Uterus (tissue), 4 donors: ENCODE measurements around the gene MSRB3. TPM values are rescaled to one million over a fixed set of nuclear protein-coding genes. Genes with fewer than 3 reads are reported as not detected.

Experiments used
- DNase-seq, 2 donors: peaks; one replicate each; pipeline ENCODE4 v3.0.0-alpha.2; 2019 to 2020
- H3K27ac ChIP-seq, 2 donors: fragments of 200-600 bp; sonication (generic); 1 replicate in 1 of 2; 2 replicates in 1 of 2; pipeline ENCODE4 v1.5.1; 2016 to 2018
- H3K27me3 ChIP-seq, 2 donors: fragments of 200-600 bp; sonication (generic); one replicate each; pipeline ENCODE4 v1.5.1; 2018 to 2019; ENCODE audit warnings: control low read depth in 1 of 2
- H3K36me3 ChIP-seq, 2 donors: fragments of 200-600 bp; sonication (generic); one replicate each; pipeline ENCODE4 v1.5.1; 2019; ENCODE audit warnings: control low read depth in 1 of 2
- H3K4me1 ChIP-seq, 2 donors: fragments of 200-600 bp; sonication (generic); one replicate each; pipeline ENCODE4 v1.5.1; 2018 to 2019; ENCODE audit warnings: control low read depth in 1 of 2
- H3K4me3 ChIP-seq, 2 donors: fragments of 200-600 bp; sonication (generic); 1 replicate in 1 of 2; 2 replicates in 1 of 2; pipeline ENCODE4 v1.5.1; 2018 to 2019; ENCODE audit warnings: mild to moderate bottlenecking in 1 of 2
- H3K9me3 ChIP-seq, 2 donors: fragments of 200-600 bp; sonication (generic); one replicate each; pipeline ENCODE4 v1.5.1; 2019; ENCODE audit warnings: control low read depth in 1 of 2
- POLR2A ChIP-seq, 2 donors: fragments of 450-650 bp; IDR thresholded peaks; one replicate each; pipeline ENCODE4 v1.6.1; 2016; ENCODE audit warnings: antibody characterized with exemption in 2 of 2, mild to moderate bottlenecking in 1 of 2, moderate library complexity in 1 of 2
- intact Hi-C: fragments of 100-400 bp; cut with DNase I; formaldehyde crosslinking; loops from one replicate; pipeline ENCODE4 v1.15.1; 2023; ENCODE audit warnings: low total_unique reads
- total RNA-seq, 4 donors: library from RNA; depleted of rRNA in 3 of 4; stranded (reverse); fragments of >200 nt in 3 of 4; gene quantifications; one replicate each; pipeline versions ENCODE4 v1.1.0 to v1.2.4, GENCODE V29; 2014 to 2023
- TF ChIP-seq, protein P1 (sequence below), 4 experiments: fragments of 200-600 bp in 2 of 4; fragments of 450-650 bp in 2 of 4; sonication (generic) in 2 of 4; IDR thresholded peaks; one replicate each; pipeline ENCODE4 v1.5.1; 2016 to 2019; ENCODE audit warnings: antibody characterized with exemption in 4 of 4, mild to moderate bottlenecking in 2 of 4, moderate library complexity in 1 of 4
- donor health status: DM: yes; HTN: yes; CAD: no.

The MSRB3 gene
- total RNA-seq, 4 donors from 2014 or later: 53.8 to 126 (median 95.2) TPM

DNA sequence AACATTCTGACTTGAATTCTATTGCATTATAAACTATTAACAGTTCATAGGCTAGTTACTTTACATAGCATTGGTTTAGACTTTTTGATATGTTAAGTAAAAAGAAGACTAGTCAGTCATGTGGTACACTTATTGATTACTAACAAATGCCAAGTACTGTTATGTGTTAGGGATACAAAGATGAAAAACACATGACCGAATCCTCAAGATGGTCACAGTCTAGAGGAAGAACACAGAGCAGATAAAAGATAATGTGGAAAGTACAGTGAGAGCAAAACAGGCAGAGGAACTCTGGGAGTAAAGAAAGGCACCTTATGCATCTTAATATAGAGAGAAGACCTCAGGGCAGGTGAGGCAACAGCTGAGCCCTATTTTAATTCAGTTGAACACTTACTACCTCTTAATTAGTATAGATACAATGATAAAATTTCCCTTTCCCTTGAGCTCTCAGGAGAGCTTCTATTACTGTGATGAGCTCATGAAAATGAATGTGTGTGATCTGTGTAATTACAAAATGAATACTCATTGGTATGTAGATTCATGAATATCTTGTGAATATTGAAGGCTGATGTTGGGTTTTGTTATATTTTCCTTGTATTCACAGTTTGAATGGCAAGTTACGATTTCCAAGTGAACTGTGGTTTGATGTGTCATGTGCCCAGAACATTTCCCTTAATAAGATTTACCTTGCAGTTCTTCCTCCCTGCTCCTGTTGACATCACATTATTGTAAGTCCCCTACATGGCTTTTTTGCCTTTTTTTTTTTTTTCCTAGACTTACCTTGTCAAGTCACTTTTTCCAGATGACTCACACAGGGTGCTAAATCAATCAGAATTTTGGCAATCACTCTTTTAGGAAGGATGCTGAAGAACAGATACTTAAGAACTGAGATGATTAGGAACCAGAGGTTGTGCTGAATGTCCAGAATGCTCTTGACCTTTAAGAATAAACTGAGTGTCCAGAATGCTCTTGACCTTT lies 29.5 kb upstream of the MSRB3 start:
- Histone ChIP-seq H3K4me3 (no peak overlapping the region), H3K27ac (peak overlapping the region in 1 of 2 donors; percentile 13), H3K36me3 (no peaks in the 10 kb centered on the region), H3K4me1 (no peaks in the 10 kb centered on the region), H3K27me3 (no peaks in the 10 kb centered on the region), H3K9me3 (no peaks in the 10 kb centered on the region)
- peak in 1 of 2 donors; percentile 19 for DNase-seq
- TF ChIP-seq, protein P1, sequence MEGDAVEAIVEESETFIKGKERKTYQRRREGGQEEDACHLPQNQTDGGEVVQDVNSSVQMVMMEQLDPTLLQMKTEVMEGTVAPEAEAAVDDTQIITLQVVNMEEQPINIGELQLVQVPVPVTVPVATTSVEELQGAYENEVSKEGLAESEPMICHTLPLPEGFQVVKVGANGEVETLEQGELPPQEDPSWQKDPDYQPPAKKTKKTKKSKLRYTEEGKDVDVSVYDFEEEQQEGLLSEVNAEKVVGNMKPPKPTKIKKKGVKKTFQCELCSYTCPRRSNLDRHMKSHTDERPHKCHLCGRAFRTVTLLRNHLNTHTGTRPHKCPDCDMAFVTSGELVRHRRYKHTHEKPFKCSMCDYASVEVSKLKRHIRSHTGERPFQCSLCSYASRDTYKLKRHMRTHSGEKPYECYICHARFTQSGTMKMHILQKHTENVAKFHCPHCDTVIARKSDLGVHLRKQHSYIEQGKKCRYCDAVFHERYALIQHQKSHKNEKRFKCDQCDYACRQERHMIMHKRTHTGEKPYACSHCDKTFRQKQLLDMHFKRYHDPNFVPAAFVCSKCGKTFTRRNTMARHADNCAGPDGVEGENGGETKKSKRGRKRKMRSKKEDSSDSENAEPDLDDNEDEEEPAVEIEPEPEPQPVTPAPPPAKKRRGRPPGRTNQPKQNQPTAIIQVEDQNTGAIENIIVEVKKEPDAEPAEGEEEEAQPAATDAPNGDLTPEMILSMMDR (IDR thresholded peaks at IDR 0.05): no peak
- TF ChIP-seq POLR2A (IDR thresholded peaks at IDR 0.05): no peak
- intact Hi-C loops: no loop called here

DNA sequence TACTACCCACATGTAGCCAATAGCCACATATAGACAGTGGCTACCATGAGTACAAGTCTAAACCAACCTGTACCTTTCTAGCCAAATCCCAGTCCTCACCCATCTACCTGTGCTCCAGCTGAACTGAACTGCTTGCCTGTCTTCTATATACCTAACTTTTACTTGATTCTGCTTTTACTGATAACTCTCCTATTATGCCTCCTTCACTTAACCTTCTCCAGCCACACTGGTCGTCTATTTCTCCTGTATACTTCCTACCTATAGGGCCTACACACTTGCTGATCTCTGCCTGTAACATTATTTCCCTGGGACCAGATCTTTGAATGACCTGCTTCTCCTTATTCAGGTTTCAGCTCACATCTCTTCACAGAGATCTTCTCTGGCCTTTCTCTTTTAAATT lies 26.0 kb upstream of the MSRB3 start:
- no peak for DNase-seq
- intact Hi-C loops: no loop called here
- no peaks in the 10 kb centered on the region for H3K9me3 ChIP-seq
- TF ChIP-seq POLR2A (IDR thresholded peaks at IDR 0.05): no peak
- TF ChIP-seq, protein P1 (IDR thresholded peaks at IDR 0.05): no peak
- H3K36me3 ChIP-seq: no peaks in the 10 kb centered on the region
- H3K4me1 ChIP-seq: no peaks in the 10 kb centered on the region
- no peaks in the 10 kb centered on the region for H3K27me3 ChIP-seq
- no peak overlapping the region for H3K4me3 ChIP-seq
- no peak overlapping the region for H3K27ac ChIP-seq

DNA sequence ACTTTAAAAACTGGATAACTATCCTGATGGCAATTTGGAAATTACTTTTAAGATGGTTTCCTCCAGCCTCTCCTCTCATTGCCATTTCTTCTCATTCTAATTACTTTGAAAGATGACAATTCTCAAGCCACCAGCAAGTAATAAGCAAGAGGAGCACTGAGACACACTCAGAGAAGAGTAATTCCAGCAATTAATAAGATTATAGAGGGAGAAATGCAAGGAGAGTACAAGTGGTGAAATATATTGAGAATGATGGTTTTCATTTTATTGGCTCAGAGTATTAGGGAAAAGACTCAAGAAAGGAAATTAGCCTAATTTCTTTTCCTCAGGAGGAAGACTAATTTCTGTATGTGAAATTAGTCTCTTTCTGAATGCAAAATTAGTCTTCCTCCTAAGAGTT lies 20.5 kb upstream of the MSRB3 start:
- Histone ChIP-seq H3K4me3 (no peak overlapping the region), H3K27ac (no peak overlapping the region), H3K36me3 (no peaks in the 10 kb centered on the region), H3K9me3 (no peaks in the 10 kb centered on the region), H3K27me3 (no peaks in the 10 kb centered on the region), H3K4me1 (no peaks in the 10 kb centered on the region)
- DNase-seq: no peak
- TF ChIP-seq POLR2A (IDR thresholded peaks at IDR 0.05): no peak
- TF ChIP-seq, protein P1 (IDR thresholded peaks at IDR 0.05): no peak
- intact Hi-C loops: no loop called here

DNA sequence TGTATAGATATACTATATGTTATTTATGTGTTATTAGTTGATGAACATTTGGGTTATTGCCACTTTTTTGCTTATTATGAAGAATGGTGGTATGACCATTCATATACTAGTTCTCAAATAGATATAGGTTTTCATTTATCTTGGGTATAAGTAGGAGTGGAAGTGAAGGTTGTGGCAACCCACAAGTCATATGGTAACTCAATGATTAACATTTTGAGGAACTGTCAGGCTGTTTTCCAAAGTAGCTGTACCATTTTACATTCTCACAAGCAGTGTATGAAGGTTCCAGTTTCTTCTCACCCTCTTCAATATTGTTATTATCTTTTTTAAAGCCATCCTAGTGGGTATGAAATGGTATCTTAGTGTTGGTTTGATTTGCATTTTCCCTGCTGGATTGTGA lies 19.0 kb upstream of the MSRB3 start:
- Histone ChIP-seq H3K4me1 (no peaks in the 10 kb centered on the region), H3K27ac (no peak overlapping the region), H3K4me3 (no peak overlapping the region), H3K9me3 (no peaks in the 10 kb centered on the region), H3K27me3 (no peaks in the 10 kb centered on the region), H3K36me3 (no peaks in the 10 kb centered on the region)
- no peak for DNase-seq
- TF ChIP-seq POLR2A (IDR thresholded peaks at IDR 0.05): no peak
- TF ChIP-seq, protein P1 (IDR thresholded peaks at IDR 0.05): no peak
- intact Hi-C loops: no loop called here

DNA sequence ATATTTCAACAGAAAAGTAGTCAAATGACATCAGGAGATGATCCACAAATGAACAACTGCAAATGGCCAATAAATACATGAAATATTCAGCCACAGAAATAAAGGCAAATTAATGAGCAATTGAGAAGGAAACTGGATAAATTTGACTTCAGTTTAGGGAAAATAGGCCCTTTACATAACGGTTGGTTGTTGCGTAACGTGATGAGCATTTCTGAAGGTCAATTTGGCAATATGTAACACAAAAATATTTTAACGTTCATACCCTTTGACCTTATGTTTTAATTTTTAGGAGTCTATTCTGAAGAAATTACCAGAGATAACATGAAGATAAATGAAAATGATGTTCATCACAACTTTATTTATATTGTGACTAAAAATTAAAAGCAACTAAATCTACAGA lies 14.7 kb upstream of the MSRB3 start:
- no peaks in the 10 kb centered on the region for H3K36me3 ChIP-seq
- intact Hi-C loops: no loop called here
- no peak for TF ChIP-seq POLR2A (IDR thresholded peaks at IDR 0.05)
- TF ChIP-seq, protein P1 (IDR thresholded peaks at IDR 0.05): no peak
- no peaks in the 10 kb centered on the region for H3K27me3 ChIP-seq
- H3K27ac ChIP-seq: no peak overlapping the region
- no peak for DNase-seq
- no peaks in the 10 kb centered on the region for H3K4me1 ChIP-seq
- no peak overlapping the region for H3K4me3 ChIP-seq
- no peaks in the 10 kb centered on the region for H3K9me3 ChIP-seq
